Measurements from ENCODE around the gene SAMD11. TPM values are rescaled to one million over a fixed set of nuclear protein-coding genes. Genes with fewer than 3 reads are reported as not detected.

The SAMD11 gene
- total and polyA plus RNA-seq, 10 of the 15 experiments (the other 5 are each of a cell fraction or from before 2014, with no cell fraction given) = 0.04 to 0.31 (median 0.19) TPM; not detected in 6

GRCh38 chr1:914131-914890, 9.4 kb upstream of the SAMD11 start:
- TF ChIP-seq NRF1 (conservative IDR thresholded peaks at IDR 0.05; ENCODE audit: low read depth, low read length) (no peak), POU2F2 (IDR thresholded peaks at IDR 0.05; ENCODE audit: borderline replicate concordance, low read depth, low read length) (no peak), PRDM15 (CRISPR knock-in tag; IDR thresholded peaks at IDR 0.05) (no peak), CREM (IDR thresholded peaks at IDR 0.05; ENCODE audit: low read depth) (no peak), ZNF592 (IDR thresholded peaks at IDR 0.05) (no peak), JUNB (IDR thresholded peaks at IDR 0.05) (no peak), FOXM1 (IDR thresholded peaks at IDR 0.05; ENCODE audit: low read depth, low read length) (no peak), PAX5 (IDR thresholded peaks at IDR 0.05; ENCODE audit: borderline replicate concordance, low read depth, low read length) (no peak), RELA (IDR thresholded peaks at IDR 0.05; ENCODE audit: borderline replicate concordance, partially characterized antibody) (no peak), FOXK2 (IDR thresholded peaks at IDR 0.05) (no peak), SP1 (IDR thresholded peaks at IDR 0.05; ENCODE audit: low read depth, low read length) (no peak), POLR2AphosphoS5 (IDR thresholded peaks at IDR 0.05; ENCODE audit: low read length) (no peak), BCLAF1 (IDR thresholded peaks at IDR 0.05) (no peak)
- Histone ChIP-seq H3K79me2 (ENCODE audit: control insufficient read depth, insufficient read depth, low read length) (no peaks in the 10 kb centered on the region), H3K27me3 (replicated peaks in 1 of 2; ENCODE audit: control insufficient read depth in 2 of 2, insufficient read depth in 2 of 2, low read length in 1 of 2) (no peaks in the 10 kb centered on the region; a peak in 3 of 4 replicates), H3K9me3 (replicated peaks; ENCODE audit: control insufficient read depth, insufficient read depth, low read length) (no peaks in the 10 kb centered on the region), H3K9ac (ENCODE audit: control insufficient read depth, insufficient read depth, low read length) (no peak overlapping the region), H3K4me2 (ENCODE audit: control insufficient read depth, insufficient read depth) (no peak overlapping the region), H3K4me3 (no peak overlapping the region), H3K4me1 (ENCODE audit: control insufficient read depth, insufficient read depth, low read length) (no peaks in the 10 kb centered on the region), H4K20me1 (ENCODE audit: control insufficient read depth, insufficient read depth) (no peaks in the 10 kb centered on the region; the same call in 1 of the 2 replicates), H3K27ac (ENCODE audit: control insufficient read depth, insufficient read depth) (no peak overlapping the region), H2AFZ (ENCODE audit: control insufficient read depth, low read depth, low read length) (no peak overlapping the region), H3K36me3 (ENCODE audit: control insufficient read depth in 2 of 2, insufficient read depth in 2 of 2, low read length in 1 of 2) (no peaks in the 10 kb centered on the region)
- WGBS (ENCODE audit: insufficient coverage, insufficient replicate concordance, low lambda C conversion rate, missing lambda C conversion rate) = 46% methylated on average over 19 of the region's 21 CpGs
- intact Hi-C loops (cut with micrococcal nuclease; ENCODE audit: unreplicated experiment) = no loop called here
- ATAC-seq (no peak), FAIRE-seq (no peak), DNase-seq (ENCODE audit: low read depth, low spot score) (no peak)
- POLR2A ChIA-PET = interaction anchor here (0.8 kb wide), 1 partner anchor 29 kb away, joined by 5 read pairs; no protein-coding TSS in a partner anchor
- CTCF ChIA-PET = interaction anchor here (1.0 kb wide), 1 partner anchor 119 kb away, joined by 3 read pairs; no protein-coding TSS in a partner anchor
- SMC1A ChIA-PET (ENCODE audit: uncharacterized antibody, unreplicated experiment) = no interaction called here
- in situ Hi-C loops (cut with MboI) = no loop called here
- RAD21 ChIA-PET (ENCODE audit: unreplicated experiment) = no interaction called here
- no TSS peak for BruUV-seq (replicated peaks)
